OCI-LY3 (cell line): ENCODE results near the gene ZBTB8A.
A peak's percentile ranks its signal among the peaks of the same experiment; 100 is the strongest.

Experiments used
- H2AFZ ChIP-seq: fragments of 200-600, 300-600 bp; shearing (Covaris generic); 2 replicates; pipeline ENCODE4 v1.6.0; 2014; ENCODE audit warnings: antibody characterized with exemption, low read depth, low read length
- H3K27ac ChIP-seq: fragments of 200-600, 300-600 bp; sonication (generic); 2 replicates; pipeline ENCODE4 v1.5.1; 2014; ENCODE audit warnings: mild to moderate bottlenecking, low read length, moderate library complexity, mixed read lengths
- H3K27me3 ChIP-seq: fragments of 200-600, 300-600 bp; sonication (generic); 2 replicates; pipeline ENCODE4 v1.6.1; 2014; ENCODE audit warnings: low read depth, low read length, mixed read lengths
- H3K36me3 ChIP-seq: fragments of 200-600, 300-600 bp; sonication (generic); replicated peaks from 2 replicates; pipeline ENCODE3; 2014; ENCODE audit warnings: low read depth, low read length, mixed read lengths
- H3K4me1 ChIP-seq: fragments of 300-600, 200-600 bp; sonication (generic); 2 replicates; pipeline ENCODE4 v1.6.1; 2014; ENCODE audit warnings: low read length, mixed read lengths
- H3K4me2 ChIP-seq: fragments of 200-600, 300-600 bp; sonication (generic); 2 replicates; pipeline ENCODE4 v1.6.1; 2014; ENCODE audit warnings: low read length, mixed read lengths
- H3K4me3 ChIP-seq: fragments of 300-600, 200-600 bp; sonication (generic); 2 replicates; pipeline ENCODE4 v1.5.1; 2014; ENCODE audit warnings: antibody characterized with exemption, mild to moderate bottlenecking, low read length, moderate library complexity
- H3K79me2 ChIP-seq: fragments of 300-600, 200-600 bp; shearing (Covaris generic); 2 replicates; pipeline ENCODE4 v1.6.1; 2014; ENCODE audit warnings: mild to moderate bottlenecking, low read length, mixed read lengths
- H3K9ac ChIP-seq: fragments of 300-600, 200-600 bp; shearing (Covaris generic); 2 replicates; pipeline ENCODE4 v1.6.0; 2014; ENCODE audit warnings: mild to moderate bottlenecking, low read length, moderate library complexity
- H3K9me3 ChIP-seq: fragments of 200-600, 300-600 bp; shearing (Covaris generic); 2 replicates; pipeline ENCODE4 v1.6.1; 2014; ENCODE audit warnings: low read length, mixed read lengths; ENCODE audit not compliant: insufficient read depth
- H4K20me1 ChIP-seq: fragments of 200-600, 300-600 bp; sonication (generic); 2 replicates; pipeline ENCODE4 v1.6.1; 2016; ENCODE audit warnings: low read length, mixed read lengths; ENCODE audit not compliant: insufficient read depth
- CTCF ChIP-seq: fragments of 200-600, 300-600 bp; sonication (generic); IDR thresholded peaks from 2 replicates; pipeline ENCODE4 v1.5.1; 2014; ENCODE audit warnings: antibody characterized with exemption, low read length, low read depth
- EZH2phosphoT487 ChIP-seq: fragments of 200-600 bp; shearing (Covaris generic); IDR thresholded peaks from 2 replicates; pipeline ENCODE4 v1.6.1; 2018; ENCODE audit warnings: antibody characterized with exemption, mixed run types, low read depth

Gene ZBTB8A

GRCh38 chr1:32538887-32539583 lies at the start of gene ZBTB8A:
TSS of gene ZBTB8A (plus strand) at chr1:32539427. CDS start at chr1:32592932, 53,505 bp downstream.
- Histone ChIP-seq H3K9ac (peak within 1 kb of the TSS; percentile 73), H4K20me1 (no peaks in the 10 kb centered on the region), H3K4me3 (peak within 1 kb of the TSS; percentile 90), H2AFZ (peak within 1 kb of the TSS; percentile 96), H3K4me1 (peaks cover 24% of the 10 kb centered on the region), H3K4me2 (peak within 1 kb of the TSS; percentile 99), H3K9me3 (no peaks in the 10 kb centered on the region), H3K27ac (no peak within 1 kb of the TSS), H3K27me3 (peaks cover 8% of the 10 kb centered on the region), H3K79me2 (no peaks in the 10 kb centered on the region), H3K36me3 (no peaks in the 10 kb centered on the region)
- TF ChIP-seq EZH2phosphoT487: no peak
- TF ChIP-seq CTCF: no peak

DNA sequence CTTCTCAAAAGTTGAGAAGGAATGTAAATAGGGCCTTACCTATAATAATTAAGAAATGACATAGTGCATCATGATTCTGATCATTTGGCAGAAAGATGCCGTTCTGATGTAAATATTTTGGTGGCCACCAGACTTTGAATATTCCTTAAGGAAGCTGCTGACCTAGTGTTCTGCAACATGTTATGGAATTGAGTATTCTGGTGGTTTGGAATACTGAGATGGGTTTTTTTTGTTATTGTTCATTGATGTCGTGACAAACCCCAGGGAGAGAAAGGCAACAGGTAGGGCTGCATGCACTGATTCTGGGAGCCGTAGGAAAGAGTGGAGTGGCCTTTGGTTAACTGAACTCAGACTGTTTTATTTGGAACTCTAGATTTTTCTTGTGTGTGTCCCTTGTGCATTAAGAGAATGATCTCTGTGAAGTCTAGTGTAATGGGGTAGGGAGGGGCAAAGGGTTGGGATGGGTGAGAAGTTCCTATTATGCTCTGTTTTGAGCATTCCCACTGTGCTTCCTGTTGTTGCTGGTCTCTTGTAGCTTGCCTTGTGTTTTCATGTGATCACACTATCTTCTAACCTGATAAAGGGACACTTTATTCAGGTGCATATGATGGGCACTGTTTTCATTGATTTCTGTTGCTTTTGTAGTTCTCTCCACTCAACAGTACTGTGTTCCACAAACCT lies 49.3 kb upstream of the ZBTB8A start:
- Histone ChIP-seq H3K79me2 (no peaks in the 10 kb centered on the region), H4K20me1 (no peaks in the 10 kb centered on the region), H3K4me3 (no peak overlapping the region), H3K27me3 (no peaks in the 10 kb centered on the region), H3K9me3 (no peaks in the 10 kb centered on the region), H3K4me2 (no peak overlapping the region), H3K36me3 (no peaks in the 10 kb centered on the region), H2AFZ (no peak overlapping the region), H3K4me1 (no peaks in the 10 kb centered on the region), H3K27ac (no peak overlapping the region), H3K9ac (no peak overlapping the region)
- TF ChIP-seq CTCF: no peak
- TF ChIP-seq EZH2phosphoT487: no peak

GRCh38 chr1:32491386-32491785 lies 47.8 kb upstream of the ZBTB8A start:
- H2AFZ ChIP-seq: no peak overlapping the region
- H3K4me3 ChIP-seq: no peak overlapping the region
- no peaks in the 10 kb centered on the region for H3K36me3 ChIP-seq
- H3K9me3 ChIP-seq: no peaks in the 10 kb centered on the region
- TF ChIP-seq CTCF (no peak), EZH2phosphoT487 (no peak)
- H3K4me1 ChIP-seq: no peaks in the 10 kb centered on the region; the same call in 1 of the 2 replicates
- H3K79me2 ChIP-seq: no peaks in the 10 kb centered on the region
- H4K20me1 ChIP-seq: no peaks in the 10 kb centered on the region
- no peak overlapping the region for H3K9ac ChIP-seq
- H3K4me2 ChIP-seq: no peak overlapping the region
- H3K27me3 ChIP-seq: no peaks in the 10 kb centered on the region
- H3K27ac ChIP-seq: no peak overlapping the region

DNA sequence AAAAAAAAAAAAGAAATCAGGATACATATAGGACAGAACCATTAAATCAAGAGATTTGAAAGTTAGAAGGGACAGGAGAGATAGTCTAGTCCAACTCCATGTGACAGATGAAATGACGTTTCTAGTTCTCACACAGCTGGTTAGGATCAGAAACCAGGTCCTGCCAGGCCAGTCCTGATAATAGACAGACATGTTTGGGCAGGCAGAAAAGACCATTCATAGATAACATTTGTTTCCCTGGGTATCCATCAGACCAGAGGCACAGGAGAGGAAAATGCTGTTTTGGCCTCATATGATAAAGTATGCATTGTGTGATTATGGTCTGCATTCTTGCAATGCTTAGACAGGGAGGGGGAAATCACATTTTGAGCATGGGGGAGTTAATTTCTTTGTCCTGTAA lies 45.0 kb upstream of the ZBTB8A start:
- Histone ChIP-seq H3K4me1 (no peaks in the 10 kb centered on the region; the same call in 1 of the 2 replicates), H2AFZ (no peak overlapping the region), H3K9ac (no peak overlapping the region), H3K4me3 (no peak overlapping the region), H3K36me3 (no peaks in the 10 kb centered on the region), H3K9me3 (no peaks in the 10 kb centered on the region), H3K4me2 (no peak overlapping the region), H3K79me2 (no peaks in the 10 kb centered on the region), H4K20me1 (no peaks in the 10 kb centered on the region), H3K27me3 (no peaks in the 10 kb centered on the region), H3K27ac (no peak overlapping the region)
- no peak for TF ChIP-seq EZH2phosphoT487
- TF ChIP-seq CTCF: no peak
